ENCODE data around the gene LYPD6B. TPM values are rescaled to one million over a fixed set of nuclear protein-coding genes. Genes with fewer than 3 reads are reported as not detected.

Gene LYPD6B
- total RNA-seq, 1 experiment from 2014 or later = 2.0 TPM

DNA sequence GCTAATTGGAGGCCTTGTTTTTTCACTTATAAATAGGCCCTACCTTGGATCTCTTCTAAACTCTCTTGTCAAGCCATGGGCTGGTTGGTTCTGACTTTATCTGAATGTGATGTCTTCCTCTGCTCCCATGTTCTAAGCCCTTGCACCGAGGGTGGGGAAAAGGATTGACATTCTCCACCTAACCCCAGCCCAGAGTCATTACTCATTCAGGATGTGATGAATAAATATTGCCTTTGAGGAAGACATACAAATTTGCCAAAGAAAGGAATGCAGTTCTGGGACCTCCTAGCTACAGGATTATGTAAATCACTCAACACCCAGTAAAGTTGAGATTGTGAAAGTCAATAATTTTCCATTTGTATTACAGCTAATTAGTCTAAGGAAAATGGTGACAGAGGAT is 149.8 kb downstream of the LYPD6B start:
- no peak overlapping the region for H2AFZ ChIP-seq (ENCODE audit: low read length)

More for the DNA sequence above, 149.8 kb downstream of the LYPD6B start:
- Histone ChIP-seq H3K23ac (ENCODE audit: insufficient read length, low read depth, low read length) (no peak overlapping the region), H3K4me1 (ENCODE audit: insufficient read depth, low read length) (no peaks in the 10 kb centered on the region), H3K9me3 (ENCODE audit: control insufficient read depth, low read depth, low read length) (no peaks in the 10 kb centered on the region), H4K91ac (ENCODE audit: insufficient read length, low read depth, low read length) (no peak overlapping the region), H3K9ac (ENCODE audit: extremely low read depth, insufficient read length, low read length) (no peak overlapping the region), H3K79me1 (ENCODE audit: insufficient read depth, low read depth, low read length, poor library complexity, severe bottlenecking) (no peaks in the 10 kb centered on the region), H3K18ac (ENCODE audit: insufficient read length, low read depth, low read length) (no peak overlapping the region), H2BK12ac (ENCODE audit: insufficient read length, low read depth, low read length) (no peak overlapping the region), H3K14ac (ENCODE audit: insufficient read depth, low read length) (no peak overlapping the region), H2BK120ac (ENCODE audit: low read depth, low read length, poor library complexity, severe bottlenecking) (no peak overlapping the region), H3K23me2 (ENCODE audit: insufficient read length, low read depth, low read length, poor library complexity, severe bottlenecking) (no peaks in the 10 kb centered on the region), H4K5ac (ENCODE audit: insufficient read length, low read depth, low read length) (no peak overlapping the region), H3K56ac (ENCODE audit: insufficient read length, low read depth, low read length) (no peak overlapping the region), H3K4ac (ENCODE audit: low read depth, low read length) (no peak overlapping the region), H2BK5ac (ENCODE audit: insufficient read length, low read length) (no peak overlapping the region), H3K4me2 (ENCODE audit: insufficient read depth, insufficient read length, low read length) (no peak overlapping the region), H3K79me2 (ENCODE audit: insufficient read depth, low read length) (no peaks in the 10 kb centered on the region), H4K8ac (replicated peaks; ENCODE audit: insufficient read length, low read depth, low read length) (no peak overlapping the region), H2AK5ac (ENCODE audit: insufficient read length, low read length) (no peak overlapping the region), H4K20me1 (ENCODE audit: control insufficient read depth, insufficient read depth, insufficient read length) (no peaks in the 10 kb centered on the region), H2BK20ac (ENCODE audit: low read depth, low read length, poor library complexity, severe bottlenecking) (no peak overlapping the region), H3K27ac (ENCODE audit: insufficient read length, low read depth, low read length) (no peak overlapping the region), H3K27me3 (ENCODE audit: insufficient read depth, low read length) (no peaks in the 10 kb centered on the region), H2BK15ac (ENCODE audit: low read depth, low read length) (no peak overlapping the region), H3T11ph (ENCODE audit: low read length) (no peak overlapping the region)
- Mint-ChIP-seq H3K36me3 (ENCODE audit: insufficient read depth in 1 of 3, low read depth in 3 of 3) (no peaks in the 10 kb centered on the region), H3K4me1 (peaks cover 6 to 7% of the 10 kb centered on the region in 2 experiments), H3K27ac (no peak overlapping the region), H3K4me3 (no peak overlapping the region), H3K27me3 (ENCODE audit: low read depth) (no peaks in the 10 kb centered on the region), H3K9me3 (no peaks in the 10 kb centered on the region)
- WGBS (ENCODE audit: extremely low coverage, insufficient read length, low lambda C conversion rate) = no CpG with 5 or more reads among the region's 1 CpG
- no peak for DNase-seq
- TF ChIP-seq, protein P1, sequence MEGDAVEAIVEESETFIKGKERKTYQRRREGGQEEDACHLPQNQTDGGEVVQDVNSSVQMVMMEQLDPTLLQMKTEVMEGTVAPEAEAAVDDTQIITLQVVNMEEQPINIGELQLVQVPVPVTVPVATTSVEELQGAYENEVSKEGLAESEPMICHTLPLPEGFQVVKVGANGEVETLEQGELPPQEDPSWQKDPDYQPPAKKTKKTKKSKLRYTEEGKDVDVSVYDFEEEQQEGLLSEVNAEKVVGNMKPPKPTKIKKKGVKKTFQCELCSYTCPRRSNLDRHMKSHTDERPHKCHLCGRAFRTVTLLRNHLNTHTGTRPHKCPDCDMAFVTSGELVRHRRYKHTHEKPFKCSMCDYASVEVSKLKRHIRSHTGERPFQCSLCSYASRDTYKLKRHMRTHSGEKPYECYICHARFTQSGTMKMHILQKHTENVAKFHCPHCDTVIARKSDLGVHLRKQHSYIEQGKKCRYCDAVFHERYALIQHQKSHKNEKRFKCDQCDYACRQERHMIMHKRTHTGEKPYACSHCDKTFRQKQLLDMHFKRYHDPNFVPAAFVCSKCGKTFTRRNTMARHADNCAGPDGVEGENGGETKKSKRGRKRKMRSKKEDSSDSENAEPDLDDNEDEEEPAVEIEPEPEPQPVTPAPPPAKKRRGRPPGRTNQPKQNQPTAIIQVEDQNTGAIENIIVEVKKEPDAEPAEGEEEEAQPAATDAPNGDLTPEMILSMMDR (conservative IDR thresholded peaks at IDR 0.05) = no peak

All from H9 (cell line).